ENCODE data around the gene LMAN1L.

LMAN1L gene

GRCh38 chr15:74854453-74855022 is 41.9 kb downstream of the LMAN1L start:
- TF ChIP-seq, protein P1, sequence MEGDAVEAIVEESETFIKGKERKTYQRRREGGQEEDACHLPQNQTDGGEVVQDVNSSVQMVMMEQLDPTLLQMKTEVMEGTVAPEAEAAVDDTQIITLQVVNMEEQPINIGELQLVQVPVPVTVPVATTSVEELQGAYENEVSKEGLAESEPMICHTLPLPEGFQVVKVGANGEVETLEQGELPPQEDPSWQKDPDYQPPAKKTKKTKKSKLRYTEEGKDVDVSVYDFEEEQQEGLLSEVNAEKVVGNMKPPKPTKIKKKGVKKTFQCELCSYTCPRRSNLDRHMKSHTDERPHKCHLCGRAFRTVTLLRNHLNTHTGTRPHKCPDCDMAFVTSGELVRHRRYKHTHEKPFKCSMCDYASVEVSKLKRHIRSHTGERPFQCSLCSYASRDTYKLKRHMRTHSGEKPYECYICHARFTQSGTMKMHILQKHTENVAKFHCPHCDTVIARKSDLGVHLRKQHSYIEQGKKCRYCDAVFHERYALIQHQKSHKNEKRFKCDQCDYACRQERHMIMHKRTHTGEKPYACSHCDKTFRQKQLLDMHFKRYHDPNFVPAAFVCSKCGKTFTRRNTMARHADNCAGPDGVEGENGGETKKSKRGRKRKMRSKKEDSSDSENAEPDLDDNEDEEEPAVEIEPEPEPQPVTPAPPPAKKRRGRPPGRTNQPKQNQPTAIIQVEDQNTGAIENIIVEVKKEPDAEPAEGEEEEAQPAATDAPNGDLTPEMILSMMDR (IDR thresholded peaks at IDR 0.05; ENCODE audit: low read depth, low read length), result no peak
- Histone ChIP-seq H3K27me3 (no peaks in the 10 kb centered on the region), H3K4me1 (peaks cover 5% of the 10 kb centered on the region), H3K9me3 (no peaks in the 10 kb centered on the region), H3K4me3 (ENCODE audit: low read depth, low read length) (no peak overlapping the region), H3K36me3 (peaks cover 21% of the 10 kb centered on the region)
- no peak for DNase-seq

- Histone ChIP-seq H3K9me3 (no peaks in the 10 kb centered on the region), H3K36me3 (peaks cover 15% of the 10 kb centered on the region; the same call in 1 of the 2 replicates), H3K27me3 (no peaks in the 10 kb centered on the region), H3K4me1 (peaks cover 5% of the 10 kb centered on the region), H3K4me3 (ENCODE audit: low read depth, low read length) (no peak overlapping the region)
- TF ChIP-seq, protein P1 (IDR thresholded peaks at IDR 0.05; ENCODE audit: low read depth, low read length), result no peak
- no peak for DNase-seq
Measured at GRCh38 chr15:74855857-74856256, 43.2 kb downstream of the LMAN1L start.

- no peak for DNase-seq
- Histone ChIP-seq H3K4me3 (ENCODE audit: low read depth, low read length) (no peak overlapping the region), H3K27me3 (no peaks in the 10 kb centered on the region), H3K4me1 (peaks cover 5% of the 10 kb centered on the region), H3K9me3 (no peaks in the 10 kb centered on the region), H3K36me3 (peaks cover 9% of the 10 kb centered on the region; the same call in 1 of the 2 replicates)
- TF ChIP-seq, protein P1 (IDR thresholded peaks at IDR 0.05; ENCODE audit: low read depth, low read length), result no peak
Measured at GRCh38 chr15:74856537-74856936, 43.9 kb downstream of the LMAN1L start.

GRCh38 chr15:74857082-74857655 is 44.5 kb downstream of the LMAN1L start:
- no peaks in the 10 kb centered on the region for H3K27me3 ChIP-seq
- peaks cover 9% of the 10 kb centered on the region; the same call in 1 of the 2 replicates for H3K36me3 ChIP-seq
- H3K4me1 ChIP-seq, result peaks cover 5% of the 10 kb centered on the region
- no peaks in the 10 kb centered on the region for H3K9me3 ChIP-seq
- no peak overlapping the region for H3K4me3 ChIP-seq (ENCODE audit: low read depth, low read length)
- TF ChIP-seq, protein P1 (IDR thresholded peaks at IDR 0.05; ENCODE audit: low read depth, low read length), result no peak
- peak; percentile 42 for DNase-seq

GRCh38 chr15:74857671-74858368 is 45.2 kb downstream of the LMAN1L start:
- no peaks in the 10 kb centered on the region for H3K27me3 ChIP-seq
- H3K9me3 ChIP-seq, result no peaks in the 10 kb centered on the region
- H3K4me3 ChIP-seq (ENCODE audit: low read depth, low read length), result no peak overlapping the region
- peaks cover 9% of the 10 kb centered on the region; the same call in 1 of the 2 replicates for H3K36me3 ChIP-seq
- TF ChIP-seq, protein P1 (IDR thresholded peaks at IDR 0.05; ENCODE audit: low read depth, low read length), result no peak
- H3K4me1 ChIP-seq, result peaks cover 5% of the 10 kb centered on the region
- no peak for DNase-seq

DNA sequence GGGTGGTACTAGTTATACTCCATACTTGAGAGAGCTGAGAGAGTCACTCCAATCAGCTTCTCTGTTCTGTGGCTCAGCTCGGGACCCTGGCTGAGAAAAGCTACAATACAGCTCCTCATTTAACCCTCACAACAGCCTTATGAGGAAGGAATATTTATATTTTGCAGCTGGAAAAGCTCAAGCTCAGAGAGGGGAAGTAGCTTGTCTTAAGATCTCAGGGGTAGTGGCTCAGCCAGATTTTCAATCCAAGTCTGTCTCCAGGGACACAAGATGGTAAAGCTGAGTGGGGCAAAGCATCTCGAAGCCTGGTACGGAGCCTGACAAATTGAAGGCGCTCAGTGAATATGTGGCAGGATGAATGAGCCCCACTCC is 45.7 kb downstream of the LMAN1L start:
- no peaks in the 10 kb centered on the region for H3K27me3 ChIP-seq
- H3K9me3 ChIP-seq, result no peaks in the 10 kb centered on the region
- no peak for DNase-seq
- TF ChIP-seq, protein P1 (IDR thresholded peaks at IDR 0.05; ENCODE audit: low read depth, low read length), result no peak
- H3K4me3 ChIP-seq (ENCODE audit: low read depth, low read length), result no peak overlapping the region
- peaks cover 6% of the 10 kb centered on the region; the same call in 1 of the 2 replicates for H3K36me3 ChIP-seq
- H3K4me1 ChIP-seq, result peaks cover 5% of the 10 kb centered on the region
